Spleen (tissue), 7 donors: Measurements from ENCODE around the gene ZFP90.

ENCODE experiments used
- POLR2AphosphoS5 ChIP-seq, 3 donors: sonication (generic); formaldehyde crosslinking; IDR thresholded peaks; one replicate each; pipeline ENCODE4 v1.5.1; 2017; ENCODE audit warnings: antibody characterized with exemption in 3 of 3
- TF ChIP-seq, protein P1 (sequence below), 11 experiments: fragments of 200-600 bp in 7 of 11; fragments of 450-650 bp in 4 of 11; sonication (generic) in 4 of 11; IDR thresholded peaks in 8 of 11; conservative IDR thresholded peaks in 3 of 11; 1 replicate in 7 of 11; 2 replicates in 4 of 11; pipeline versions ENCODE4 v1.4.0 to v1.8.0; 2016 to 2021; ENCODE audit warnings: antibody characterized with exemption in 11 of 11, inconsistent platforms in 4 of 11, mild to moderate bottlenecking in 1 of 11
- donor health status: DM: no; HTN: no; CAD: no; lungs with moderate emphysema.
- donor health status: DM: no; HTN: no; CAD: no.
- donor health status: DM: no; HTN: no; CAD: no.

DNA sequence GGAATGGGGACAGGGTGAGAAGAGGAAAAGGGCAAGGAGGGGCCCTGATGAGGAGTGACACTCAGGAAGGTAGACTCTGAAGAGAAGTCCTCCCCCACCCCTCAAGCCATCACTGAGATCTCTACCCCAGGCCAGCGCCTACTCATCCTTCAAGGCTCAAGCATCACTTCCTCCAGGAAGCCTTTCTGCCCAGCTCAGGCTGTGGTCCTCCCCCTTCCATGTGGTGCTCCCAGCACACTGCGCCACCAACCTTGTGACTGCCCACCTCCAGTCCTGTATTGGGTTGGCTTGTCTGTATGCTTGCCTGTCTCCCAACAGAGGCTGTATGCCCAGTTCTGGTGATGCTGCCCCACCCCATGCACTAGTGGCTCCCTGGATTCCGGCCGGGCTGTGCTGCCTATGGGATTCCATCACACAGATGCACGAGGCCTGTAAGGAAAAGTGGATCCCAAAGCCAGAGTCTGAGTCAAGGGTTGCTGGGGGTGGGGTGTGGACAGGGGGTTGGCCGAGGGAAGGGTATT, 19.8 kb upstream of the ZFP90 start:
- TF ChIP-seq, protein P1, sequence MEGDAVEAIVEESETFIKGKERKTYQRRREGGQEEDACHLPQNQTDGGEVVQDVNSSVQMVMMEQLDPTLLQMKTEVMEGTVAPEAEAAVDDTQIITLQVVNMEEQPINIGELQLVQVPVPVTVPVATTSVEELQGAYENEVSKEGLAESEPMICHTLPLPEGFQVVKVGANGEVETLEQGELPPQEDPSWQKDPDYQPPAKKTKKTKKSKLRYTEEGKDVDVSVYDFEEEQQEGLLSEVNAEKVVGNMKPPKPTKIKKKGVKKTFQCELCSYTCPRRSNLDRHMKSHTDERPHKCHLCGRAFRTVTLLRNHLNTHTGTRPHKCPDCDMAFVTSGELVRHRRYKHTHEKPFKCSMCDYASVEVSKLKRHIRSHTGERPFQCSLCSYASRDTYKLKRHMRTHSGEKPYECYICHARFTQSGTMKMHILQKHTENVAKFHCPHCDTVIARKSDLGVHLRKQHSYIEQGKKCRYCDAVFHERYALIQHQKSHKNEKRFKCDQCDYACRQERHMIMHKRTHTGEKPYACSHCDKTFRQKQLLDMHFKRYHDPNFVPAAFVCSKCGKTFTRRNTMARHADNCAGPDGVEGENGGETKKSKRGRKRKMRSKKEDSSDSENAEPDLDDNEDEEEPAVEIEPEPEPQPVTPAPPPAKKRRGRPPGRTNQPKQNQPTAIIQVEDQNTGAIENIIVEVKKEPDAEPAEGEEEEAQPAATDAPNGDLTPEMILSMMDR (IDR thresholded peaks at IDR 0.05 in 8 of 11, conservative IDR thresholded peaks at IDR 0.05 in 3 of 11) = no peak
- TF ChIP-seq POLR2AphosphoS5 (IDR thresholded peaks at IDR 0.05) = no peak
